GM19468 (cell line): ENCODE data around the gene ASIP.
"Not testable (repeated sequence)": the region's sequence is repeated elsewhere in the genome, so short reads cannot be mapped to it uniquely, and the experiment has no call there.

Source experiments
- ATAC-seq: cut with Tn5 transposase; IDR thresholded peaks from one replicate; pipeline ENCODE4 v1.9.1; 2021; ENCODE audit warnings: mild to moderate bottlenecking, moderate library complexity, moderate number of reproducible peaks; ENCODE audit not compliant: unreplicated experiment; ENCODE audit errors: extremely low read depth

The ASIP gene

DNA sequence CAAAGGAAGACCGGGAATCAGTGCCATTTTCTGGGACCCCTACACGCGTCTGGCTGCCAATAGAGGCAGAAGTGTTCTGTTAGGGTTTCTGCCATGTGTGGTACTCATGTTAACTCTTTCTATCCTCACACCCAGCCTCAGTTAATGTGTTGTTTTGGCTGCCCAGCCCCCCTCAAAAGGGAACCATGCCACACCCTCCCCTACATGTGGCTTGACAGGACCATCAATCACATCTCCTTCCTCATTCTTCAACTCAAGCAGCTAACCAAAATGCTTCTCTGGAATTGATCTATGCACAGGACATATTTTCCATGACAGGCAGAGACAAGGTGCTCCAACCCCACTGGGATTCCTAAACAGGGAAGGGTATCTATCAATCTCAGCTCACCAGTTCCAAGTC is 40.0 kb downstream of the ASIP start:
- no peak for ATAC-seq

DNA sequence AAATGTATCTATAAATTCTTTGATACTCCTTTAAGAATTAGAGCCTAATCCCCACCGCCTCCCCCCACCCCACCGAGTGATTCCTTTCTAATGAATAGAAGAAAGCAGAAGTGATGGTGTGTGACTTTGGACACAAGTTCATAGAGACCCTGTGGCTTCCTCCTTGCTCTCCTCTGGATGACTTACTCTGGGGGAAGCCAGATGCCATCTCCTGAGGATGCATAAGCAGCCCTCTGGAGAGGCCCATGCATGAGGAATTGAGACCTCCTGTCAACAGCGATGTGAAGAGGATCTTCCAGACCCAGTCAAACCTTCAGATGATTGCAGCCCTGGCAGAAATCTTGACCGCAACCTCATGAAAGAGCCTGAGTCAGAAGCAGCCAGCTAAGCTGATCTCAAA is 40.8 kb downstream of the ASIP start:
- ATAC-seq, result no peak

DNA sequence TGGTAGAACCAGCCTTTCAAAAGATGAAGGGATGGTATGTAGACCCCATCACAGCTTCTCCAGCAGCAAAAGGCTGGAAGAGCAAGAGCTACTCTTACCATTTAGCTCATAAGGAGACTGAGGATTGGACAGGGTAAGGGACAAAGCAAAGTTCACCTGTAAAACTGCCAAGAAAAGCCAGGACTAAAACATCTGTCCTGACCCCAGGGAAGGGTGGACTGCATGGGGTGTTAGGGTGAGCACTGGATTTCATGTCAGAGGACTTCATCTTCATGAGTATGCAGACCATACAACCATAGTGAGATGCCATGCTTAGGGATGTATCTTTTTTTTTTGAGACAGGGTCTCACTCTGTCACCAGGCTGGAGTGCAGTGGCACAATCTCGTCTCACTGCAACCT is 42.6 kb downstream of the ASIP start:
- no peak for ATAC-seq

DNA sequence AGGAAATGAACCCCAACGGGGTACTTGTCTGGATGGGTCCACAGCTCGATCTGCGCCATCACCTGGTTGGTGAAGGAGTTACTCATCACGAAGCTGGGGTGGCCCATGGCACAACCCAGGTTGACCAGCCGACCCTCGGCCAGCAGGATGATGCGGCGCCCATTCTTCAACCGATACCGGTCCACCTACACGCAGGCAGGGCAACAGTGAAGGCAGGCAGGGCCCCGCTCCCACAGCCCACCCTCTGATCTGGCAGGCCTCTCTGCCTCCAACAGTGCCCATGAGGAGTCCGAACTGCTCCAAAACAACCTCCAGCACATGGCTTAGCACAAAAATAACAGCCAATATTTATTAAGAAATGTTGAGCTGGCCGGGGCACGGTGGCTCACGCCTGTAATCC is 44.2 kb downstream of the ASIP start:
- no peak for ATAC-seq

DNA sequence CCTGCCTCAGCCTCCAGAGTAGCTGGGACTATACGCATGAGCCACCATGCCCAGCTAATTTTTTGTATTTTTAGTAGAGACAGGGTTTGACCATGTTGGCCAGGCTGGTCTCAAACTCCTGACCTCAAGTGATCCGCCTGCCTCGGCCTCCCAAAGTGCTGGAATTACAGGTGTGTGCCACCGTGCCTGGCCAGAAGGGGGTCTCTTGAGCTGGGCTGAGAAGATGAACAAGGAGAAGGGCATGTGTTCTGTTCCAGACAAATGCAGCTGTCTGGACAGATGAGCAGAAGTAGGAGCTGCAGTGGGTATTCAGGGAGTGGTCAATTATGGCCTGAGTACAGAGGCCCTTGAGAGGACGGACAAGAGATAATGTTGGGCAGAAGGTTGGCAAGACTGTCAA is 46.3 kb downstream of the ASIP start:
- not testable (repeated sequence) for ATAC-seq

DNA sequence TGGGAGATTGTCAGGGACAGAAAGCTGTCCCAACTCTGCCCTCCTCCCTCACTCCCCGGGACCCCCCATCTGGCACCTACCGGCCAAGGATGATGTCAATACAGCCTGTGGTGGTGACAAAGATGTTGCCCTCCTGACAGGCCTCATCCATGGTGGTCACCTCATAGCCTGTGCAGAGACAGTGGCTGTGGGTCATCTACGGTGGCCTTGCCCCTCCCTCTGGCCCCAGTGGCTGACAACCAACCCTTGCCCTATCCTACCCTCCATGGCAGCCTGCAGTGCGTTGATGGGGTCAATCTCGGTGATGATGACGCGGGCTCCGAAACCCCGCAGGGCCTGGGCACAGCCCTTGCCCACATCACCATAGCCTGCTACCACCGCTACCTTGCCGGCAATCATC is 49.2 kb downstream of the ASIP start:
- no peak for ATAC-seq

DNA sequence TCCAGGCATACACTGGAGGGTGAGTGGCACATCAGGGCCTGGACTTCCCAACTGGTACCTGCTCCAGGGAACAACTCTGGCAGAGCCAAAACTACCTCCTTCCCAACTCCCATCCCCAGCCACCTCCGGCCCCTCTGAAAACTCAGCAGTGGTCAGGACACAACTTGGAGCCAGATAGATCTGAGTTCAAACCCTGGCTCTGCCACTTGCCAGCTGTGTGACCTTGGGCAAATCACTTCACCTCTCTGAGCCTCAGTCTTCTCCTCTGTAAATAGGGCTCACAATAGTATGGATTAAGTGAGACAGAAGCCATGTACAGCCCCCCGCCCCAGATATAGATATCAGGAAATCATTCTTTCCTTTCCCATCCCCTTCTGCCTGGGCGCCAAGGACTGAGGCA is 51.3 kb downstream of the ASIP start:
- ATAC-seq, result no peak

DNA sequence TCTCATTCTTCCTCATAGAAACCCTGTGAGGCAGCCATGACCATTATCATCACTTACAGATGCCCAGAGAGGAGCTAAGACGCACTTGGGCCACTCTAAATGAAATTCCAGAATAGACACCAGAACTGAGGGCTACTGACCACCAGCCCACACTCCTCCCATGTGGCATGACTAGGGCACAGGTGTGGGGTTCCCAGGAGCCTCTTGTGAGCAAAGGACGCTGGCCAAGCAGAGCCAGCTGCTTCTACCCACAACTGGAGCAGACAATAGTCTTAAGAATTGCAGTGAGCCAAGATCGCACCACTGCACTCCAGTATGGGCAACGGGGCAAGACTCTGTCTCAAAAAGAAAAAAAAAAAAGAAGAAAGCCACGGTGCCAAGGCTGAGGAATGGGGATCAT is 51.9 kb downstream of the ASIP start:
- ATAC-seq, result no peak

DNA sequence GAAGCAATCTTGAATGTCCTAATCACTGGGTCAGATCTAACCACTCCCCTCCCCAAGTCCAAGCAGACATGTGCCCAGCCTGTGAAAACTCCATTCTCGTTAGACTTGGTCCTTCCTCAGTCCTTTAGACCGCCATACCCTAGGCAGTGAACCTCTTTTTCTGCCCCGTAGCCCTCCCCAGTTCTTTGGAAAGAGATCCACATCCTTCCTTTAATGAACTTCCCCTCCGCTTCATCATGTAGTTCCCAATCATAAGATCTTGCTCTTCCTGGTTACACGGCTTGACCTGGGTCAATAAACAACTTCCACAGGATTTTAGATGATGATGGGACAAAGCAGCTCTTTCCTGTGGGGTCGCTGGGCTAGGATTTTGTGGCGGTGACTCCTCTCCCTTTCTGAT is 52.4 kb downstream of the ASIP start:
- ATAC-seq, result no peak

DNA sequence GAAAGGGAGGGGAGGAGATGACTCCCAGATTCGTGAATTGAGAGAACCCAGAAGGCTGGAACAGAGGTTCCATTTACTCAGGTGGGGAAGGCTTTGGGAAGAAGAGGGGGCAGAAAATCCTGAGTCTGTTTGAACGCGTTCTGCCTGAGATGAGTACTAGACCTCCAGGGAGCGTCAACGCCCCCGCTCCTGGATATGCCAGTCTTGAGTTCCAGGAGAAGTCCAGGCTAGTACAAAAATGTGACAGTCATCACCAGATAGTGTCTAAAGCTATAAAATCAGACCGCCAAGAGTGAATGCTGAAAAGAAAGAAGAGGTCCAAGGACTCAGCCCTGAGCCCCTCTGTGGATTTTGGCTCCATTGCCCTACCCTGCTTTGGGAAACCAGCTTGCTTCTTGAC is 53.3 kb downstream of the ASIP start:
- no peak for ATAC-seq

DNA sequence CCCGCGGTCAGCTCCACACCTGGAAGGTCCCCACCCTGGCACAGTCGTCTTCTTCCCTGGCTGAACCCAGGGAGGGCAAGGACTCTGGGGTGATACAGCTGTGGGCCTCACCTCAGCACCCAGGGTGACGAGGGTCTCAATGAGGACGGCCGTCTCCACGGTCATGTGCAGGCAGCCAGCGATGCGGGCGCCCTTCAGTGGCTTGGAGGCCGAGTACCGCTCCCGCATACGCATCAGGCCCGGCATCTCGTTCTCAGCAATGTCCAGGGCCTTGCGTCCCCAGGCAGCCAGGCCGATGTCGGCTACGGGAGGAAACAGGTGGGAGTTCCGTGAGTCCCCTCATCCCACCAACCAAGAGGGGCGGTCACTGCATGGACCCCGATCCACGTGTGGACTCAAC is 54.1 kb downstream of the ASIP start:
- ATAC-seq, result no peak

DNA sequence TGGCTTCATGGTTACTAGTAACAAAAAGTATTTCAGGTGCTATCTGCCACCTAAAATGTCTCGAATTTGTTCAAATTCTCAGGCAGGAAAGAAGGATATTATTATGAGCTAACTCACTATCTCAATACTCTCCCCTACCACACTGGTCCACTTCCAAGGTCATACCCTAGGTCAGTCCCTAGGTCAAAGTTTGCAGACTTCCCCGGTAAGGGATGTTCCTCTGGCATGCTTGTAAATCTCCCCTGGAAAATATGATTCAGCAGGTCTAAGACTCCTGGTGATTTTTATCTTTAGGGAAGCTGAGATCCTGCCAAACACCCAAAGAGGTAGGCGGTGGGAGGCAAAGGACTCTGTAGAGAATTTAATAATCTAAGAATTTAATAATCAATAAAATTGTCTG is 55.2 kb downstream of the ASIP start:
- ATAC-seq, result no peak

DNA sequence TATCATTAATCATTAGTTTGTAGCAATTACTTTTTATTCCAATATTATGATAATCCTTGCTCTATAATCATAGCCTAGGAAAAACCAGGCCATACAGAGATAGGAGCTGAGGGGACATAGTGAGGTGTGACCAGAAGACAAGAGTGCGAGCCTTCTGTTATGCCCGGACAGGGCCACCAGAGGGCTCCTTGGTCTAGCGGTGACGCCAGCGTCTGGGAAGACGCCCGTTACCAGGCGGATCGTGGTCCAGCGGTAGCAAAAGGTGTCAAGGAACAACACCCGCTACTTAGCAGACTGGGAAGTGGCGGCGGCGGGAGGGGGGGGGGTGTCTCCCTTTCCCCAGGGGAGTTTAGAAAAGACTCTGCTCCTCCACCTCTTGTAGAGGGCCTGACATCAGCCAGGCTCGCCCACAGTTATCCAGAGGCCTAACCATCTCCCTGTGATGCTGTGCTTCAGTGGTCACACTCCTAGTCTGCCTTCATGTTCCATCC is 57.1 kb downstream of the ASIP start:
- not testable (repeated sequence) for ATAC-seq

DNA sequence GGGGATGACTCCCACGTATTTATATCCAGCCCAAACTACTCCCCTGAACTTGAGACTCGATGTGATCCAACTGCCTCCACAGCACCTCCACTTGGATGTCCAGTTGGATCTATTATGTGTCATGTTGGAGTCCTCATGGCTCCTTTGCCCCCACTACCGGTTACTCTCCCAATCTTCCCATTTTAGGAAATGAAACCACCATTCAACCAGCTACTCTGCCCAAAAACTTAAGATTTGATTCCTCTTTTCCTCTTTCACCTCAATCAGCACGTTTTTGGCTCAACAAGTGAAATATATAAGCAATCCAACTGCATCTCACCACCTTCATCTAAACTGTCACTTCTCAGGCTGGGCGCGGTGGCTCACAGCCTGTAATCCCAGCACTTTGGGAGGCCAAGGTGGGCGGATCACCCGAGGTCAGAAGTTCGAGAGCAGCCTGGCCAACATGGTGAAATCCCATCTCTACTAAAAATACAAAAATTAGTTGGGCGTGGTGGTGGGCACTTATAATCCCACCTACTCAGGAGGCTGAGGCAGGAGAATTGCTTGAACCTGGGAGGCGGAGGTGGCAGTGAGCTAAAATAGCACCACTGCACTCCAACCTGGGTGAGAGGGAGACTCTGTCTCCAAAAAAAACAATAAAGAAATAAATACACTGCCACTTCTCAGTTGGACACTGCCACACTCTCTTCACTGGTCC is 58.5 kb downstream of the ASIP start:
- no peak for ATAC-seq

DNA sequence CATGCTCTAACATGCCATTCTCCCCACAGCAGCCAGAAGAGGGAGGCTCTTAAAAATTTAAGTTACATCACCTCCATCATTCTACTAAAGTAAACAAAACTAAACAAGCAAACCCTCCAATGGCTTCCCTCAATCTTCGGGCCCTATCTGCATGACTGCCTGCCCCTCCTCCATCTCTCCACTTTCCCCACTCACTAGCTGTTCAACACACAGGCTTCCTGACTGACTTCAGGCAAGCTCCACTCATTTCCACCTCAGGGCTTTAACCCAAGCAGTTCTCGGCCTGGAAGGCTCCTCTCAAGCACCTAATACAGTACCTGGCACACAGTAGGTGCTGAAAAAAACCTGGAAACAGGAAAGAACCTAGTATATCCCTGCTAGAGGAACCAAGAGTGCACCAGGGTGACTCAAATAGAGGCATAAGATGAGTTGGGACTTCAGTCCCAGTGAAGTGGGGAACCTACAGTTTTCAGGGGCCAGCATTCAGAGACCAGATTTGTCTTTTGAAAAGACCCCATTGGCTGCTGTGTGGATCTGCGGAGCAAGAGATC is 59.1 kb downstream of the ASIP start:
- ATAC-seq, result no peak

DNA sequence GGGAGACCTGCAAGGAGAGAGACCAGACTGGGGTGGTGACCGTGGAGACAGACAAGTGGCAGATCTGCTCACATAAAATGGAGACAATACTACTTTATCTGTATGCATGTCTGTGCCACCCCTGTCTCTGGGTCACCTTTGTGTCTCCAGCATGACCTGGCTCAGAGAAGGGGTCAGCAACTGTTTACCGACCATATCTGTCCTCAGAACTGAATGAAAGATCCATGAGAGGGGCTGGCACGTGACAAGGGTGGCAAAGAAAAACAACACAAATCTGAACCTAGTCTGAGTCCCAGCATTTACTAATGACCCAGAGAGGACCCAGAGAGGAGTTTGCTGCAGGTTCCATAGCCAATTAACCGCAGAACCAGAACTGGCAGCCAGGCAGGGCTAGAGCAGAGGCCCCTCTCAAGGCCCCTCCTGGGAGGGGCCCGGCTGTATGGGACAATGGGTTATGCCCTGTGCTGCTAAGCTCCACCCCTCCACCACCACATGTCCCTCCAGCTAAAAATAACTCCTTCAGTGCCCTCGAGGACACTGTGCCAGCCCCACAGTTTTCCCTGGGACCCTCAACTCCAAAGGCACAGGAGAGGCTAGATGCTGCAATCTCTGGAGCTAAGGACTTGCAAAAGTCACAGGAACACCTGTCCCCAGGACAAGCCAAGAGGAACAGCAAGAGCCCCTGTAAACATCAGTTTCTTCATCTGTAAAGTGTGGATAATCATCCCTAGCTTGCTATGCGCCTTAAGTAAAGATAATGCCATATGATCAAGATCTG is 59.8 kb downstream of the ASIP start:
- ATAC-seq, result no peak

DNA sequence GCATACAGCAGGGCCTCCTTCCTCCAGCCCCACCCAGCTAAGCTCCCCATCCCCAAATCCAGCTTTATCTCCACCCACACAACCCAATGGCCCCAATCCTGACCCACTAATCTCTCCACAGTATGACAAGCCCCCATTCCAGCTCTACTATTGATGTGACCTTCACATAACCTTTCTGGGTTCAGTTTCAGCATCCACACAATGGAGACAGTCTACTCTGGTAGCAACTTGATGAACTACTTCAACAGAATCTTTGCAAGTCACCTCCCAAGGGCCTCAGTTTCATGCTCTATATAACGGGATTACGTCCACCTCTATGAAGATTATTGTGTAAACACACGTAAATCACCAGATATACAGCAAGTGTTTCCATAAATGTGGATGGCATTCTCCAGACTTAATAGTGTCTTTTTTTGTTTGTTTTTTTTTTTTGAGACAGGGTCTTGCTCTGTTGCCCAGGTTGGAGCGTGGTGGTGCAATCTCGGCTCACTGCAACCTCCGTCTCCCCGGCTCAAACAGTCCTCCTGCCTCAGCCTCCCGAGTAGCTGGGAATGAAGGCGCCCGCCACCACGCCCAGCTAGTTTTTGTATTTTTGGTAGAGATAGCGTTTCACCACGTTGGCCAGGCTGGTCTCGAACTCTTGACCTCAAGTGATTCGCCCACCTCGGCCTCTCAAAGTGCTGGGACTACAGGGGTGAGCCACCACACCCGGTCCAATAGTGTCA is 60.5 kb downstream of the ASIP start:
- ATAC-seq, result no peak

DNA sequence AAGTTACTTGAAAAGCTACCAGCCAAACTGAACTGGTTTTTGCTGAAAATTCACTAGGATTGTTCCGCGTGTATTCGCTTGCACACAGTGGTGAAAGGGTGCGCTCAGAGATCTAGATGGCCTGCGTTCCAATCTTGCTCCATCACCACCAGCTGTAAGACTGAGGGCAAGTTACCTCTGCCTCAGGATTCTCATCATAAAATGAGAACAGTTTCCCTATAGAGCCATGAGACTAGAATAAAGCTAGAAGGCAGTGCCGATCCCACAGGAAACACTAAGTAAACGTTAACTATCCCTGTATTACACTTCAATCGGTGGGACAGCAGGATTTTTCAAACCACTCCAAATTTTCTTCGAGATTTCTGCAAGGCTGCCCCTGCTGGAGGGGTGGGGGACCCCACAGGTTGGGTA is 61.1 kb downstream of the ASIP start:
- no peak for ATAC-seq

DNA sequence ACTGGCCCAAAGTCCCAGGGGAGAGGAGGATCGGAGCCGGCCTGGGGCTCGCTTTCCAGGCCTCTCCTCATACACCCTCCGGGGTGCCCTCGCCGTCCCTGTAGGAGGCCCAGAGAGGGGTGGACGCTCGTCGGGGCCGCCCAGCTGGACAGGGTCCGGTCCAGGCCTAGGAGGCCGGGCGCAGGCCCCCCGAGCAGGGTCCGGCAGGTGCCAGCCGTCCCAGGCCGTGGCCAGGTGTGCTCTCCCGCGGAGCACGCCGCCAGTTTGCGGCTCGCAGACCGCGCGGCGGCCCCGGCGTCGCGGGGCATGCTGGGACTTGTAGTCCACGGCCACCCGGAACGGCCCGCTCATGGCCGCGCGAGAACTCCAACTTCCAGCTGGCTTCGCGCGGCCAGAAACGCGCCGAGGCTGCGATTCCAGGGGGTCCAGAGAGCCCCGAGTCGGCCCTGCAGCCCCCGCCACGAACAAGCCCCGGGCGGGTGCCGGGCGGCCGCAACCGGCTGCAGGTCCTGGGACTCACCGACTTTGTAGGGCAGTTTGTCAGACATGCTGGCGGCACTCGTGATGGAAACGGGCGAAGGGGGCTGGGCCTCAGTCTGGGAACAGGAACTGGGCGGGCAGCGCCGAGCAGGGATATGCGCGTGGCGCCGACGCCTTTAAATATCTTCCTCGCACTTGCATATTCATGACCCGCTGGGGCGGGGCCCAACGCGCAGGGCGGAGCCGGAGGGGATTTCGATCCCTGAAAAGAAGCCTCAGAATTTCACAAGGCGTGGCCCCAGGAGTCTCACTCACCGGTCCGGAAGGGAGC is 61.7 kb downstream of the ASIP start, which contains the start of gene AHCY:
AHCY (minus strand) TSS at position 633 of the 811 bp plus-strand sequence; CDS start at position 548, 85 bp downstream.
- ATAC-seq, result peak; percentile 84
